GM21737 (cell line): ENCODE measurements around the gene PIK3AP1.
"Not testable (repeated sequence)": the region's sequence is repeated elsewhere in the genome, so short reads cannot be mapped to it uniquely, and the experiment has no call there.

Experiments used
- ATAC-seq: cut with Tn5 transposase; IDR thresholded peaks from one replicate; pipeline ENCODE4 v1.9.1; 2021; ENCODE audit warnings: mild to moderate bottlenecking, moderate library complexity; ENCODE audit not compliant: unreplicated experiment

Gene PIK3AP1, protein sequence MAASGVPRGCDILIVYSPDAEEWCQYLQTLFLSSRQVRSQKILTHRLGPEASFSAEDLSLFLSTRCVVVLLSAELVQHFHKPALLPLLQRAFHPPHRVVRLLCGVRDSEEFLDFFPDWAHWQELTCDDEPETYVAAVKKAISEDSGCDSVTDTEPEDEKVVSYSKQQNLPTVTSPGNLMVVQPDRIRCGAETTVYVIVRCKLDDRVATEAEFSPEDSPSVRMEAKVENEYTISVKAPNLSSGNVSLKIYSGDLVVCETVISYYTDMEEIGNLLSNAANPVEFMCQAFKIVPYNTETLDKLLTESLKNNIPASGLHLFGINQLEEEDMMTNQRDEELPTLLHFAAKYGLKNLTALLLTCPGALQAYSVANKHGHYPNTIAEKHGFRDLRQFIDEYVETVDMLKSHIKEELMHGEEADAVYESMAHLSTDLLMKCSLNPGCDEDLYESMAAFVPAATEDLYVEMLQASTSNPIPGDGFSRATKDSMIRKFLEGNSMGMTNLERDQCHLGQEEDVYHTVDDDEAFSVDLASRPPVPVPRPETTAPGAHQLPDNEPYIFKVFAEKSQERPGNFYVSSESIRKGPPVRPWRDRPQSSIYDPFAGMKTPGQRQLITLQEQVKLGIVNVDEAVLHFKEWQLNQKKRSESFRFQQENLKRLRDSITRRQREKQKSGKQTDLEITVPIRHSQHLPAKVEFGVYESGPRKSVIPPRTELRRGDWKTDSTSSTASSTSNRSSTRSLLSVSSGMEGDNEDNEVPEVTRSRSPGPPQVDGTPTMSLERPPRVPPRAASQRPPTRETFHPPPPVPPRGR

GRCh38 chr10:96720422-96721206 is at the start of gene PIK3AP1:
Gene PIK3AP1, minus strand, starts transcription at chr10:96720514. Its CDS starts 120 bp downstream, at chr10:96720394.
- peak; percentile 50 for ATAC-seq

DNA sequence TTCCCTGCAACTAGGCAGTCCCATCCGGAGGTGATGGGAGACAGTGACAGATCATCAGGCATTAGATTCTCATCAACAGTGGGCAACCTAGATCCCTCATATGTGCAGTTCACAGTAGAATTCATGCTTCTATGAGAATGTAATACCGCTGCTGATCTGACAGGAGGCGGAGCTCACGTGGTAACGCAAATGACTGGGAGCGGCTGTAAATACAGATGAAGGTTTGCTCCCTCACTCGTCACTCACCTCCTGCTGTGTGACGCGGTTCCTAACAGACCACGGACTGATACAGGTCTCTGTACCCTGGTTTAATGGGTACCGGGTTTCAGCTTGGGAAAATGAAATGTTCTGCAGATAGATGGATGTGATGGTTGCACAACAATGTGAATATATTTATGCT is 47.8 kb upstream of the PIK3AP1 start:
- ATAC-seq, result no peak

- ATAC-seq, result no peak
Observed at GRCh38 chr10:96767611-96768010, 47.3 kb upstream of the PIK3AP1 start.

GRCh38 chr10:96765406-96766240 is 45.3 kb upstream of the PIK3AP1 start:
- ATAC-seq, result no peak

DNA sequence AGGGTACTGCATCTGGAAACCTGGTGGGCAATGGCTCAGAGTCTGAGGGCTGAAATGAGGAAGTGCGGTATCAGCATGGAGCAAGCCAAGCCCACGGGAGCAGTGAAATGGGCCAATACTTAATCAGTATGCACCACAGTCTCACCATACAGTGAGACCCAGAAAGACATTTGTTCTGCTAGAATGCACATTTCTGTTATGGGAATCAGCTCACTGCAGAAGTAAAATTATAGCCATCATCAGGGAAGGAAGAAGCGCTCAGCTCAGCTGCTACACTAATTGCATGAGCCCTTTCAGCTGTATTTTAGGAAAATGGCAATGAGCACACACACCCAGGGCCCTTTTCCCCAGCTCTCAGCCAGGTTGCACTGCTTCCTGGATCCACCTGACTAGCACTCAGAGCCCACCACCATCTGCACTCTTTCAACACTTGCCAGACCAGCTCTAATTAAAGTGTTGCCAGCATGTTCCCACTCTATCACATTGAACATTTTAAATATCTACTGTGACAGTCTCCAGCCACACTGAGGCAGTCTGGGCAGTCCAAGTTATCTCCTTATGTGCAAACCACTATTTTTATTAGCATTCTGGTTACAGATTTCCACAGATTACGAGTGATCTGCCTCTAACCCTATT is 44.2 kb upstream of the PIK3AP1 start:
- no peak for ATAC-seq

- peak; percentile 84 for ATAC-seq
Observed at GRCh38 chr10:96758423-96758822, 38.1 kb upstream of the PIK3AP1 start.

GRCh38 chr10:96756111-96756903 is 36.0 kb upstream of the PIK3AP1 start:
- ATAC-seq, result no peak

DNA sequence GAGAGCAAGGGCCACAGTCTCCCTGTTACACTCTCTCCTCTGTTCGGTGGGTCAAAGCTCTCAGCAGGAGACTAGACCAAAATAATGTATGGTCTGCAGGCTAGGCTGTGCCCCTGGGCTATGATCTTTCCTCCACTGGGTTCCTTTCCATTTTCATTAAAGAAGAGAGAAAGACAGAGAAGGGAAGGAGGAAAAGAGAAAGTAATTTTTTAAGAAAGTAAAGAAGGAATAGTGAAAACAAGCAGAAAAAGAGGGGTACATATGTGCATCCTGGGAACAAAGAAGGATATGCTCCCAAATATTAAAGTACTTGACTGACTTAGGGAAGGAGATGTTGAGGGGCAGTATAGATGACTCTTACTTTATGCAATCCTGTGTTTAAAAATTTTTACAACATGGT is 33.6 kb upstream of the PIK3AP1 start:
- ATAC-seq, result no peak

GRCh38 chr10:96752375-96752774 is 32.1 kb upstream of the PIK3AP1 start:
- ATAC-seq, result no peak

- not testable (repeated sequence) for ATAC-seq
Observed at GRCh38 chr10:96750316-96750715, 30.0 kb upstream of the PIK3AP1 start.

DNA sequence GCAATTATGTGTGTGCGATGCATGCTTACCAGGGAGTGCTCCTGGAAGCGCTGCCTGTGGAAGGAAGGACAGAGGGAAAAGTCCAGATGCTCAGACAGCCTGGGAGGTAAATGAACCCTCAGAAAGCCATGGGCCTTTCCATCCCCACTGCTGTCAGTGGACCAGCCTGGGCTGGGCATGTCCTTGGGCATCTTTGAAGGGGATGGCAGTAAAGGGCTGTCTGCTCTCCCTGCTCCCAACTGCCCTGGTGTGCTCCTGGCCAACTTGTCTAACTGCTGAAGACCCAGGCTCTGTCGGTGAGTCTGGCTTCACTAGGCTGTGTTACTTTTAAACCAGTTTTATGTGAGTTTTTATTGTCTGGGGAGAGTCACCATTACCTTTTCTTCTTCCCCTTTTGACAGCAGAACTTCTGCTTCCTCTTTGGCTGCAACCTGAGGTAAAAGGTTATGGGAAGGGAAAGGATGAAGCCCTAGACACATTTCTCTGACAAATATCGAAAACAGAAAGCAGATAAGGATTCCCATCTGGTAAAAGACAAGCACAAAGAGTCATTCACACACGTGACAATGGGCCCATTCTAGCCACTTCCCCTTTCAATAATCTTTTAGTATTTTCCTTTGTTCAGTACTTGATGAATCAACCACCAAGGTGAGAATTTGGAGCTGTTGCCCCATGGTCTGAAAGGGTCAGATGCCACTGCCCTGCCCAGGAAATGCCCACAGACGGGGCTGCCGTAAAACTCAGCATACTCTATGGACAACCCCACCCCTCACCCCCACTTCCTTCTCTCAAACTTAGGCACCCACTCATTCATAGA is 27.6 kb upstream of the PIK3AP1 start:
- peak; percentile 84 for ATAC-seq

GRCh38 chr10:96746503-96746902 is 26.2 kb upstream of the PIK3AP1 start:
- no peak for ATAC-seq

DNA sequence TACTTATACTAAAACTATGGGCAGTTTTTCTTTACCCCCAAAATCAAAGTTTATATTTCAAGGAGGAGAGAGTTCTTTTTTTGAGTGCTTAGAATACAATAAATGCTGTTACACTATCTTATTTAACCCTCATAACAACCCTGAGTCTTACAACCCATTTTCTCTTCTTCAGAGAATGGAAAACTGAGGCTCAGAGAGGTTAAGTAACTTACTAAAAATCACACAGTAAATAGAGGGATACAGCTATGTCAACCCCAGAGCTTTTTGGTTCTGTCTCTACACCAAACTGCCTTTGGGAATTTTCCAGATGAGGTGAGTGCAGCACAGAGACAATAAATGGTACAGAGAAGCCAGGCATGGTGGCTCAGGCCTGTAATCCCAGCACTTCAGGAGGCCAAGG is 25.6 kb upstream of the PIK3AP1 start:
- no peak for ATAC-seq

DNA sequence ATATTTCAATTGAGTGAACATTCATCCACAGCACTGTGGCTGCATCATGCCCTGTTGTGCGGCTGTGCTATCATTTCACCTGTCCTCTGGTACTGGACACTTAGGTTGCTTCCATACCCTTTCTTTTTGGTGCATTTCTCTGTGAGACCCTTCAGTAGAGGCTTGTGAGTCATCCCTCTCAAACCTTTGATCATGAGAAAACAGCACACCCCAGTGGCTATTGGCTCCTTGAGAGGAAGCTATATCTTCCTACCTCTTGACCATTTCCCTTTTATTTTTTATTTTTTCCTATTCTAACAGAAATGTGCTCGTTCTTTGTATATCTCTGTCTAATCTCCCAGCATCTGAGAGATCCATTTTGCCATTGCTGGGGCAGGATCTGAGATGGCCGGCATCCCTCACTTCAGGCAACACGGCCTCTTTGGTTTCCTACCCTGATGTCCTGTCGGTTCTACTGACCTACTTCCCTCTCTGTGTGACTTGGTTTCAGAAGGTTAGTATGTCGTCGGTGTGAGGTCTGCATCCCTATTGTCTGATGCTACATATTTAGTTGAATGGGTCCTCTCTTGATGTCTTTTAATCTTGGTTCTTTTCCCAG is 23.8 kb upstream of the PIK3AP1 start:
- ATAC-seq, result no peak

GRCh38 chr10:96741557-96741956 is 21.2 kb upstream of the PIK3AP1 start:
- not testable (repeated sequence) for ATAC-seq

DNA sequence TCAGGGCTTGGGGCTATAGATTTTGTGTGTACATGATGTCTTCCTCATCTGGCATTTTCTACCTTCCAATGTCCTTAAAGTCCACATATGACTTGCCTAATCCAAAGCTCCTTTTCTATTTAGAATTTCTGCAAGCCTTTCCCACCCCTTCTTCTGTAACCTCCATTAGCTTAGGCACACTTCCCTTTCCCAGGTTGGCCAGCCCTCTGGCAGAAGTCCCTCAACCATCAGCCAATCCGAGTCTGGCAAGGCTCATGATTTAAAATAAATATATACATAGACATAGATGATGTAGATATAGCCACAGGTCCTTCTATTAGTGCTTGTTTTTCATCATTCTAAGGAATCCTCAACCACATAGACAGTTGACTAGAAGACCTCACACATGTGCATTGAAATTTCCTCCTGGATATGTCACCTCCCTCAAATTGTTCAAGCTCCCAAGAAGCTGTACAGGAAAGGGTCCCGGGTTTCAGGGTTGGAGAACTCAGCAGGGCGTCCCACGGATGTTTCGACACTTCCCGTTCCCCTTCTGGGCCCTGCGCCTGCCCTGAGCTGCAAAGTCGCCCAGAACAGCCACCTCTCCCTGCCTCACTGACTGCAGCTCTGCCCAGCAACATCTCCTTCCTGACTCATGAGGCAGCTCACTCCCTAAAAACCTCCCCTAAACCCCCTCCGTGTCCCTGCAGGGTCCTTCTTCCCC is 20.4 kb upstream of the PIK3AP1 start:
- ATAC-seq, result no peak

- no peak for ATAC-seq
Observed at GRCh38 chr10:96740141-96740540, 19.8 kb upstream of the PIK3AP1 start.
